IMR-90 (cell line): Measurements from ENCODE around the gene ARL5C.

Experiments used
- CEBPB ChIP-seq: IDR thresholded peaks from 2 replicates; pipeline ENCODE4 v1.6.1; 2012; ENCODE audit warnings: low read depth, low read length, improper control_type of control experiment
- CTCF ChIP-seq: conservative IDR thresholded peaks from 2 replicates; pipeline ENCODE4 v1.5.1; 2012; ENCODE audit warnings: mild to moderate bottlenecking, low read depth, low read length, improper control_type of control experiment
- MAFK ChIP-seq: IDR thresholded peaks from 2 replicates; pipeline ENCODE4 v1.6.1; 2012; ENCODE audit warnings: low read depth, low read length, improper control_type of control experiment
- POLR2A ChIP-seq: IDR thresholded peaks from 2 replicates; pipeline ENCODE4 v1.6.1; 2012; ENCODE audit warnings: mild to moderate bottlenecking, low read depth, low read length
- RCOR1 ChIP-seq: IDR thresholded peaks from 2 replicates; pipeline ENCODE4 v1.6.1; 2012; ENCODE audit warnings: mild to moderate bottlenecking, low read length, improper control_type of control experiment; ENCODE audit not compliant: insufficient replicate concordance
- RFX5 ChIP-seq: IDR thresholded peaks from 2 replicates; pipeline ENCODE4 v1.8.0; 2012; ENCODE audit warnings: low read depth, mild to moderate bottlenecking, low read length, moderate library complexity
- SMC3 ChIP-seq: fragments of 150-350 bp; IDR thresholded peaks from 2 replicates; pipeline ENCODE4 v1.6.1; 2016; ENCODE audit warnings: low read depth, mild to moderate bottlenecking, antibody characterized with exemption, low read length, moderate library complexity
- USF2 ChIP-seq: fragments of 150-350 bp; IDR thresholded peaks from 2 replicates; pipeline ENCODE4 v1.6.1; 2017; ENCODE audit warnings: mild to moderate bottlenecking, antibody characterized with exemption, low read length, low read depth

GRCh38 chr17:39132192-39132610 lies 33.8 kb downstream of the ARL5C start:
- TF ChIP-seq CTCF (no peak), USF2 (no peak), POLR2A (no peak), MAFK (peak; percentile 98), CEBPB (no peak), RCOR1 (no peak), SMC3 (no peak), RFX5 (no peak)
